PC-3 (cell line): ENCODE results near the gene NDUFS5. TPM values are rescaled to one million over a fixed set of nuclear protein-coding genes. Genes with fewer than 3 reads are reported as not detected.
"Not testable (repeated sequence)": the region's sequence is repeated elsewhere in the genome, so short reads cannot be mapped to it uniquely, and the experiment has no call there.

ENCODE experiments used
- ATAC-seq: fragments of 200-7000 bp; cut with Tn5 transposase; 2 replicates; pipeline ENCODE4 v1.9.1; 2020; ENCODE audit warnings: mild to moderate bottlenecking, moderate library complexity
- BruUV-seq: library from RNA; stranded (reverse); fragments of 400-500 nt; replicated peaks from 2 replicates; lab custom pipeline; 2021; lab: Mats Ljungman, UMichigan
- CTCF ChIA-PET: fragments of 300-600 bp; sonication (Branson Sonifier 250); formaldehyde crosslinking; loops from one replicate; lab custom pipeline; 2022; ENCODE audit warnings: antibody characterized with exemption; lab: Charles Lee
- POLR2A ChIA-PET: fragments of 300-600 bp; sonication (Branson Sonifier 250); formaldehyde crosslinking; loops from one replicate; lab custom pipeline; 2022; ENCODE audit warnings: antibody characterized with exemption; ENCODE audit not compliant: unreplicated experiment; lab: Charles Lee
- DNase-seq: peaks from one replicate; pipeline ENCODE4 v3.0.0-alpha.2; 2015
- H2AFZ ChIP-seq: fragments of 300-600 bp; sonication (generic); 2 replicates; pipeline ENCODE4 v1.6.0; 2016; ENCODE audit warnings: antibody characterized with exemption, low read length
- H3F3A ChIP-seq: fragments of 300-600 bp; sonication (generic); one replicate; pipeline ENCODE4 v1.6.0; 2017; ENCODE audit warnings: antibody characterized with exemption, low read length, control low read depth, mild to moderate bottlenecking; ENCODE audit not compliant: unreplicated experiment
- H3K27ac ChIP-seq: fragments of 300-600 bp; sonication (generic); 2 replicates; pipeline ENCODE4 v1.5.1; 2016; ENCODE audit warnings: mild to moderate bottlenecking, low read length
- H3K27me3 ChIP-seq: fragments of 300-600 bp; sonication (generic); 2 replicates; pipeline ENCODE4 v1.6.1; 2016; ENCODE audit warnings: low read length, mixed read lengths
- H3K36me3 ChIP-seq: fragments of 300-600 bp; sonication (generic); 2 replicates; pipeline ENCODE4 v1.6.1; 2016; ENCODE audit warnings: low read depth, mixed run types, low read length, mixed read lengths
- H3K4me1 ChIP-seq: fragments of 300-600 bp; sonication (generic); 2 replicates; pipeline ENCODE4 v1.5.1; 2016; ENCODE audit warnings: low read length; ENCODE audit not compliant: insufficient read depth
- H3K4me2 ChIP-seq: fragments of 300-600 bp; sonication (generic); 2 replicates; pipeline ENCODE4 v1.6.0; 2016; ENCODE audit warnings: low read length
- H3K4me3 ChIP-seq: fragments of 300-600 bp; sonication (generic); 2 replicates; pipeline ENCODE4 v1.5.1; 2016; ENCODE audit warnings: mild to moderate bottlenecking, low read length, mixed read lengths
- H3K79me2 ChIP-seq: fragments of 300-600 bp; sonication (generic); 2 replicates; pipeline ENCODE4 v1.6.1; 2017; ENCODE audit warnings: low read length, mixed read lengths
- H3K9ac ChIP-seq: fragments of 300-600 bp; sonication (generic); 2 replicates; pipeline ENCODE4 v1.6.0; 2016; ENCODE audit warnings: mild to moderate bottlenecking, low read length
- H3K9me2 ChIP-seq: fragments of 300-600 bp; sonication (generic); replicated peaks from 2 replicates; pipeline ENCODE4 v1.6.1; 2016; ENCODE audit warnings: mixed run types, low read length, mixed read lengths
- H3K9me3 ChIP-seq: fragments of 300-600 bp; sonication (generic); 2 replicates; pipeline ENCODE4 v1.6.1; 2016; ENCODE audit warnings: low read length, mixed read lengths
- H4K20me1 ChIP-seq: fragments of 300-600 bp; sonication (generic); 2 replicates; pipeline ENCODE4 v1.6.1; 2016; ENCODE audit warnings: low read length, mixed read lengths
- CTCF ChIP-seq: fragments of 300-600 bp; sonication (generic); conservative IDR thresholded peaks from 2 replicates; pipeline ENCODE4 v1.5.1; 2017; ENCODE audit warnings: antibody characterized with exemption, low read depth, mild to moderate bottlenecking, low read length
- EZH2 ChIP-seq: fragments of 300-600 bp; sonication (generic); IDR thresholded peaks from one replicate; pipeline ENCODE4 v1.6.1; 2017; ENCODE audit warnings: antibody characterized with exemption, mild to moderate bottlenecking, low read length; ENCODE audit not compliant: unreplicated experiment
- EZH2phosphoT487 ChIP-seq: fragments of 300-600 bp; sonication (generic); IDR thresholded peaks from 2 replicates; pipeline ENCODE4 v1.6.1; 2018; ENCODE audit warnings: mild to moderate bottlenecking, antibody characterized with exemption, low read length, borderline replicate concordance
- intact Hi-C: fragments of 100-400 bp; cut with micrococcal nuclease; formaldehyde crosslinking; loops from 2 replicates; pipeline ENCODE4 v1.9.0; 2023
- total RNA-seq: library from RNA; depleted of rRNA; stranded (reverse); fragments of >200 nt; gene quantifications from 2 replicates; pipeline ENCODE4 v1.2.3, GENCODE V29; 2014

The NDUFS5 gene
- total RNA-seq, 1 experiment from 2014 or later = 864 TPM

GRCh38 chr1:39048745-39049370 lies 22.7 kb downstream of the NDUFS5 start:
- Histone ChIP-seq H3K4me1 (no peaks in the 10 kb centered on the region), H3F3A (no peaks in the 10 kb centered on the region), H3K79me2 (no peaks in the 10 kb centered on the region), H2AFZ (no peak overlapping the region), H3K4me2 (no peak overlapping the region), H3K9me2 (no peaks in the 10 kb centered on the region), H3K36me3 (no peaks in the 10 kb centered on the region), H3K27ac (no peak overlapping the region), H4K20me1 (no peaks in the 10 kb centered on the region), H3K27me3 (no peaks in the 10 kb centered on the region), H3K9ac (no peak overlapping the region), H3K4me3 (no peak overlapping the region), H3K9me3 (no peaks in the 10 kb centered on the region)
- POLR2A ChIA-PET = no interaction called here
- ATAC-seq (no peak), DNase-seq (no peak)
- BruUV-seq = no TSS peak
- CTCF ChIA-PET = no interaction called here
- TF ChIP-seq CTCF (no peak), EZH2phosphoT487 (no peak), EZH2 (no peak)
- intact Hi-C loops = no loop called here

DNA sequence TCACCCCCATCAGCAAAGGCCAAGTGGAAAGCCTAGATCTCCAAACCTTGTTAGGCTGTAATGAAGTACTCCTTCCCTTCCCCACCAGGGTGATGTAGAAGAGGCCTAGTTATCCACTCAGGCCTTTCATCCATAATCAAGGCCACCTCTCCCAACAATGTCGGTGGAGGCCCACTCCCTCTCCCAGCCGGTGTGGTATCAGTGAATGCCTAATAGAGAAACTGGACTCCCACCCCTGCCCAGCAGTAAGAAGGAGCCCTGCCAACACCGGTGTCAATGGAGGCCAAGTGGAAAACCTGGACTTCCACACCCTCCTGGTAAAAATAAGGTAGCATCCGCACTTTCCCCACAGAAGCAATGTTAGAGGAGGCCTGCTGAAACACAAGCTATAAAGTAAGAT lies 23.9 kb downstream of the NDUFS5 start:
- H3K4me2 ChIP-seq = no peak overlapping the region
- H3K9ac ChIP-seq = no peak overlapping the region
- H3F3A ChIP-seq = no peaks in the 10 kb centered on the region
- intact Hi-C loops = no loop called here
- no peaks in the 10 kb centered on the region for H3K4me1 ChIP-seq
- CTCF ChIA-PET = no interaction called here
- no peaks in the 10 kb centered on the region for H3K36me3 ChIP-seq
- H3K79me2 ChIP-seq = no peaks in the 10 kb centered on the region
- no peaks in the 10 kb centered on the region for H3K27me3 ChIP-seq
- H2AFZ ChIP-seq = no peak overlapping the region
- POLR2A ChIA-PET = no interaction called here
- H3K4me3 ChIP-seq = no peak overlapping the region
- no peaks in the 10 kb centered on the region for H3K9me3 ChIP-seq
- no peaks in the 10 kb centered on the region for H4K20me1 ChIP-seq
- H3K27ac ChIP-seq = no peak overlapping the region
- TF ChIP-seq EZH2 (no peak), EZH2phosphoT487 (no peak), CTCF (no peak)
- ATAC-seq (no peak), DNase-seq (no peak)
- H3K9me2 ChIP-seq = no peaks in the 10 kb centered on the region
- BruUV-seq = no TSS peak

- H4K20me1 ChIP-seq, H3K9me3 ChIP-seq, BruUV-seq, H3K4me1 ChIP-seq, H3K79me2 ChIP-seq, H3F3A ChIP-seq, H3K9ac ChIP-seq, H3K27me3 ChIP-seq, H3K4me2 ChIP-seq, ATAC-seq, DNase-seq, CTCF ChIA-PET, H3K27ac ChIP-seq, H2AFZ ChIP-seq, H3K36me3 ChIP-seq, H3K4me3 ChIP-seq, intact Hi-C loops, H3K9me2 ChIP-seq: not testable (repeated sequence)
- POLR2A ChIA-PET = interaction anchor here (0.6 kb wide), 1 partner anchor 140 kb away, joined by 3 read pairs; no protein-coding TSS in a partner anchor
Measured at GRCh38 chr1:39051193-39051850, 25.2 kb downstream of the NDUFS5 start.
